Measurements from ENCODE around the gene SSBP3. TPM values are rescaled to one million over a fixed set of nuclear protein-coding genes. Genes with fewer than 3 reads are reported as not detected.

SSBP3 gene
- total RNA-seq, 1 experiment from 2014 or later = 37.5 TPM

DNA sequence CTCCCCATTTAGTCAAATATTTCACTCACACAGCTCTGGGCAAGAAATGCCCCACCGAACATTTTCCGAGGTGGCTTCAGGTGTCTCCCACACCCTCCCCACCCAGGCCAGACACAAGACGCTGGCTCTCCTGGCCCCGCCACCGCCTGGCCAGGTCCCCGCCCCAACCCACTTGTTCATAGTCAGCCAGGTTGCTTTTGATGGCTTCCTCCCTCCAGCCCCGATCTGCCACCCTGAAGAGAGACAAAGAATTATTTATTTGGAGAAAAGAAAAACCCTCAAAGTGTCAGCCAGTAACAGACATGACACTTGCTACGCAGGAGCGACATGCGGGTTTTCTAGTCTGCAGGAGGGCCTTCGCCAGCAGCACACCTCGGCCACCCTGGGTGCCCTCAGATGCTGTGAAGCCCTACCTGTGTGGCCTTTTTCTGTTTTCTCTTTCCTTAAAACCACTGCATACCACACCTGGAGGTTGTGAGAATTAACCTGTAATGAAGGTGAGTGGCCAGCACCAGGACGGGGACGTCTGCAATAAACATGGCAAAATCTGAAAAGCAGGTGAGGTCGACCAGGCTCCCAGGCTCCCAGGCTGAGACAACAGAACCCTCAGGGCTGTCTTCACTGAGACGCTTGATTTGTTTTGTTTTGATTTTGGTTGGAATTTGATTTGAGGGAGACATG lies 27.2 kb downstream of the SSBP3 start:
- H3K27ac ChIP-seq (ENCODE audit: low read depth, low read length) = no peak overlapping the region
- no peaks in the 10 kb centered on the region for H4K20me1 ChIP-seq (ENCODE audit: insufficient read depth)
- no peak for DNase-seq (ENCODE audit: low read depth, low spot score)
- H3K36me3 ChIP-seq (ENCODE audit: control insufficient read depth in 1 of 2, insufficient read depth in 2 of 2, low read length in 2 of 2) = no peaks in the 10 kb centered on the region
- CTCF ChIA-PET = no interaction called here
- no peaks in the 10 kb centered on the region for H3K9me3 ChIP-seq (ENCODE audit: control insufficient read depth in 1 of 2, insufficient read depth in 1 of 2, low read depth in 1 of 2, low read length in 2 of 2)
- H3K79me2 ChIP-seq (ENCODE audit: insufficient read depth, low read length) = peaks cover 4% of the 10 kb centered on the region; the same call in 1 of the 2 replicates
- no peak overlapping the region for H2AFZ ChIP-seq (ENCODE audit: low read depth, low read length, poor library complexity, severe bottlenecking)
- RAD21 ChIA-PET (ENCODE audit: low non-redundant PET in 1 of 2, low total read pairs in 2 of 2, uncharacterized antibody in 2 of 2, unreplicated experiment in 2 of 2) = no interaction called here
- peaks cover 19 to 29% of the 10 kb centered on the region in 2 experiments for H3K4me1 ChIP-seq (ENCODE audit: control insufficient read depth in 1 of 2, insufficient read depth in 2 of 2, low read length in 2 of 2)
- no peak overlapping the region for H3K4me3 ChIP-seq (replicated peaks in 1 of 2; ENCODE audit: low read depth in 1 of 2, low read length in 2 of 2)
- intact Hi-C loops (cut with micrococcal nuclease) = no loop called here
- ATAC-seq = no peak
- no peaks in the 10 kb centered on the region for H3K9me2 ChIP-seq (ENCODE audit: insufficient read depth)
- no peaks in the 10 kb centered on the region for H3K27me3 ChIP-seq (ENCODE audit: insufficient read depth, low read length)
- BruUV-seq (replicated peaks) = no TSS peak
- no peak overlapping the region for H3K9ac ChIP-seq (ENCODE audit: low read length)
- TF ChIP-seq CBX3 (IDR thresholded peaks at IDR 0.05; ENCODE audit: low read depth) = no peak
- H3K4me2 ChIP-seq (ENCODE audit: low read length) = no peak overlapping the region
- POLR2A ChIA-PET = no interaction called here

DNA sequence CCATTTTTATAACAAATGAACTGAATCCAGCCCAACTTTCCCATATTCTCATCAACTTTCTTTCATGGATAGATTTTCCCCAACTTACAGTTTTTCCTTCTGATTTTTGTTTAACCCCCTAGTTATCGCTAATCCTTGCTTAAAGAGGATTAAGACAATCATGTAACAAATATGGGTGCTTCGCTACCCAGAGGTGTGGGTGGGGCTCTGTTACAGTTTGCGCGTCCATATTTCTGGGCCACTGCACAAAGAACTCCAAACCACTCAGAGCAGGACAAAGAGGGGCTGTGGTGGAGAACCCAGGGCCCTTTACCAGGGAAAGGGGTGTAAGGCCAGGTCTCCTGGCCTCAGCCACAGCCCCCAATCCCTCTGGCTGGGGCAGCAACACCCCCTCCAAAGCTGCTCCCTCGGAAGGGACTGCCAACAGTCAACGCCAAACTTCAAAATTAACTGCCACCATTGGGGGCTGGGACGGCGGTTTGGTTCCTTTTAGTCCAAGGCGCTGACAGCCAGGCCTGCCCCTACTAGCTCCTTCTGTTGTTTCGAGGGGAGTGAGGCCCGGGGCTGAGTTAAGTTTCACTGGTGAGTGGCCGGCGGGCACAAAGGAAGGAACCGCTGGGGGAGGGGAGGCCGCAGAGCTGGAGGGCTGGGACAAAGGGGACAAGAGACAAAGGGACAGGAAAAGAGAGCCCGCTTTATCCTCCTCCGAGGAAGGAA lies 27.9 kb downstream of the SSBP3 start:
- Histone ChIP-seq H3K4me1 (ENCODE audit: control insufficient read depth in 1 of 2, insufficient read depth in 2 of 2, low read length in 2 of 2) (peaks cover 19 to 29% of the 10 kb centered on the region in 2 experiments), H3K27ac (ENCODE audit: low read depth, low read length) (no peak overlapping the region), H3K36me3 (ENCODE audit: control insufficient read depth in 1 of 2, insufficient read depth in 2 of 2, low read length in 2 of 2) (no peaks in the 10 kb centered on the region), H3K9me2 (ENCODE audit: insufficient read depth) (no peaks in the 10 kb centered on the region), H3K4me2 (ENCODE audit: low read length) (no peak overlapping the region), H2AFZ (ENCODE audit: low read depth, low read length, poor library complexity, severe bottlenecking) (no peak overlapping the region), H3K9ac (ENCODE audit: low read length) (no peak overlapping the region), H3K27me3 (ENCODE audit: insufficient read depth, low read length) (no peaks in the 10 kb centered on the region), H4K20me1 (ENCODE audit: insufficient read depth) (no peaks in the 10 kb centered on the region), H3K4me3 (replicated peaks in 1 of 2; ENCODE audit: low read depth in 1 of 2, low read length in 2 of 2) (no peak overlapping the region), H3K79me2 (ENCODE audit: insufficient read depth, low read length) (peaks cover 4% of the 10 kb centered on the region; the same call in 1 of the 2 replicates), H3K9me3 (ENCODE audit: control insufficient read depth in 1 of 2, insufficient read depth in 1 of 2, low read depth in 1 of 2, low read length in 2 of 2) (no peaks in the 10 kb centered on the region)
- DNase-seq (ENCODE audit: low read depth, low spot score) (no peak), ATAC-seq (no peak)
- RAD21 ChIA-PET (ENCODE audit: low non-redundant PET in 1 of 2, low total read pairs in 2 of 2, uncharacterized antibody in 2 of 2, unreplicated experiment in 2 of 2) = no interaction called here
- intact Hi-C loops (cut with micrococcal nuclease) = no loop called here
- BruUV-seq (replicated peaks) = no TSS peak
- CTCF ChIA-PET = no interaction called here
- POLR2A ChIA-PET = no interaction called here
- TF ChIP-seq POLR2A (IDR thresholded peaks at IDR 0.05; ENCODE audit: borderline replicate concordance, extremely low read depth, insufficient read depth, insufficient read length) = no peak
- TF ChIP-seq SRF (IDR thresholded peaks at IDR 0.05; ENCODE audit: low read depth) = no peak
- no peak for TF ChIP-seq POLR2AphosphoS5 (IDR thresholded peaks at IDR 0.05; ENCODE audit: low read depth, low read length)
- no peak for TF ChIP-seq TCF7L2 (IDR thresholded peaks at IDR 0.05; ENCODE audit: borderline replicate concordance, extremely low read depth, insufficient read depth, insufficient read length)
- no peak for TF ChIP-seq EGR1 (IDR thresholded peaks at IDR 0.05; ENCODE audit: low read depth)
- TF ChIP-seq EZH2 (IDR thresholded peaks at IDR 0.05) = no peak
